ENCODE results near the gene GPR137.

DNA sequence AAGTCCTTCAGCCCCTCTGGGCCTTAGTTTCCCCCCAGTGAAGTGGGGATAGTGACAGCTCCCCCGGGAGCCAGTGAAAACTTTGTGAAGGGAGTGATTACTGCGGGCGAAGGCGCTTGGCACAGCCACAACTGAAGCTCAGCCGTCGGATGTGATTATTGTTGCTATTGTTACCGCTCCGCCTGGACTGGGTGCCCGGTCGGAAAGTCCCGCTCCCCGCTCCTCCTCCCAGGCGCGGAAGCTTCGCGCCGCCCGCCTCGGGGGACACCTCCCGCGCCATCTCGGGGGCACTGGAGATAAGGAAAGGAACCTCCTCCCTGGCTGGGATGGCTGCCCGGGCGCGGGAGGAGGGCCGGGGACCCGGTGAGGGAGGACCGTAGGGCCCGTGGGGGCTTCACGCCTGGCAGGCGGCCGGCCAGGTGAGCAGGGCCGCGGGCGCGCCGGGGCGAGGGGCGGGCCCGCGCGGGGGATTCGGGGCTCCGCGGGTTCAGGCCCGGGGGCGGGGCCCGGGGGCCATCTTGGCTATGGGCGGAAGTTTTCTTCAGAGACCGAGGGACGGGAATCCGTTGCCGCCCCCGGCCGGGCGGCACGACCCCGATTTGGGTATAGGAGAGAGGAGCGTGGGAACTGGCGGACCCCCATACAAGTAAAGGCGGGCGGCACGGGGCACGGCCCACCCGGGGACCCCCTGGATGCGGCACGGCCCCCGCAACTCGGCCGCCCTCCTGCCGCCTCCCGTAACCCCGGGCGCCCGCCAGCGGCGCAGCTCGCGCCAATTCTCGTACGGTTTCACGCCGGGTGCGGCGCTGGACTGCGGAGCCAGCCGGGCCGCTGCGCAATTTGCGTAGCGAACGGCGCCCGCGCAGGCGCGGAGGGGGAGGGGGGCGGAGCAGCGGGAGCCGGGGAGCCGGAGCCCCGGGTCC lies at the start of gene GPR137:
- TF ChIP-seq EZH2 (IDR thresholded peaks at IDR 0.05) (no peak), POLR2AphosphoS5 (IDR thresholded peaks at IDR 0.05; ENCODE audit: borderline replicate concordance, low read depth, low read length) (no peak), FOXP2 (optimal IDR thresholded peaks at IDR 0.05; ENCODE audit: control extremely low read depth, extremely low read length, insufficient read depth) (no peak)

Data from SK-N-MC (cell line).